GM23248 (cell line): ENCODE measurements around the gene MACC1. TPM values are rescaled to one million over a fixed set of nuclear protein-coding genes. Genes with fewer than 3 reads are reported as not detected.

Experiments used
- DNase-seq: peaks from one replicate; pipeline ENCODE4 v3.0.0-alpha.2; 2015
- H2AFZ ChIP-seq: fragments of 200-600 bp; sonication (generic); 2 replicates; pipeline ENCODE4 v1.6.1; 2016; ENCODE audit warnings: antibody characterized with exemption
- H3F3A ChIP-seq: fragments of 200-600 bp; sonication (generic); 2 replicates; pipeline ENCODE4 v1.6.1; 2016; ENCODE audit warnings: mild to moderate bottlenecking, antibody characterized with exemption, mixed run types; ENCODE audit not compliant: insufficient read depth
- H3K27ac ChIP-seq: fragments of 200-600 bp; sonication (generic); 2 replicates; pipeline ENCODE4 v1.5.1; 2016; ENCODE audit warnings: mild to moderate bottlenecking
- H3K27me3 ChIP-seq: fragments of 200-600 bp; sonication (generic); replicated peaks from 2 replicates; pipeline ENCODE4 v1.6.1; 2016; ENCODE audit warnings: mild to moderate bottlenecking; ENCODE audit not compliant: insufficient read depth
- H3K36me3 ChIP-seq: fragments of 200-600 bp; sonication (generic); 2 replicates; pipeline ENCODE4 v1.6.1; 2016; ENCODE audit warnings: low read depth, mild to moderate bottlenecking
- H3K4me1 ChIP-seq: fragments of 200-600 bp; sonication (generic); 2 replicates; pipeline ENCODE4 v1.6.1; 2016; ENCODE audit warnings: mild to moderate bottlenecking; ENCODE audit not compliant: insufficient read depth
- H3K4me2 ChIP-seq: fragments of 200-600 bp; sonication (generic); one replicate; pipeline ENCODE4 v1.6.1; 2016; ENCODE audit warnings: mild to moderate bottlenecking; ENCODE audit not compliant: unreplicated experiment
- H3K4me3 ChIP-seq: fragments of 200-600 bp; sonication (generic); 2 replicates; pipeline ENCODE4 v1.5.1; 2016; ENCODE audit warnings: mild to moderate bottlenecking
- H3K79me2 ChIP-seq: fragments of 200-600 bp; sonication (generic); 2 replicates; pipeline ENCODE4 v1.6.1; 2016; ENCODE audit warnings: mild to moderate bottlenecking; ENCODE audit not compliant: insufficient read depth
- H3K9ac ChIP-seq: fragments of 200-600 bp; sonication (generic); 2 replicates; pipeline ENCODE4 v1.6.1; 2016; ENCODE audit warnings: mild to moderate bottlenecking
- H3K9me2 ChIP-seq: fragments of 200-600 bp; sonication (generic); 2 replicates; pipeline ENCODE4 v1.6.1; 2016; ENCODE audit warnings: mixed run types, mild to moderate bottlenecking, moderate library complexity; ENCODE audit not compliant: insufficient read depth
- H3K9me3 ChIP-seq: fragments of 200-600 bp; sonication (generic); one replicate; pipeline ENCODE4 v1.6.1; 2017; ENCODE audit warnings: low read depth
- H4K20me1 ChIP-seq: fragments of 200-600 bp; sonication (generic); 2 replicates; pipeline ENCODE4 v1.6.0; 2016; ENCODE audit not compliant: insufficient read depth
- EZH2 ChIP-seq: fragments of 200-600 bp; sonication (generic); IDR thresholded peaks from 2 replicates; pipeline ENCODE4 v1.6.1; 2018; ENCODE audit warnings: antibody characterized with exemption, mild to moderate bottlenecking; ENCODE audit not compliant: insufficient read depth, poor library complexity, severe bottlenecking
- EZH2phosphoT487 ChIP-seq: fragments of 200-600 bp; sonication (generic); IDR thresholded peaks from 2 replicates; pipeline ENCODE4 v1.6.1; 2018; ENCODE audit warnings: antibody characterized with exemption, moderate library complexity, mild to moderate bottlenecking, low read depth; ENCODE audit not compliant: insufficient read depth
- whole genome bisulfite sequencing, 2 experiments: methylation state at CpG; one replicate each; pipeline ENCODE4 v1.1.6; 2015 to 2017; ENCODE audit warnings: low lambda C conversion rate in 2 of 2, low coverage in 1 of 2; ENCODE audit errors: missing lambda C conversion rate in 2 of 2; 5-methylcytosine and 5-hydroxymethylcytosine counted together
- in situ Hi-C: fragments of 300-500 bp; cut with MboI; formaldehyde crosslinking; loops from 2 replicates; pipeline ENCODE4 v1.15.0; 2020
- polyA plus RNA-seq: library from polyadenylated mRNA; unstranded; fragments of >200 nt; fragmentation: Nextera tagmentation; extraction: Ambion mirVana; gene quantifications from 2 replicates; pipeline ENCODE4 v1.2.1, GENCODE V29; 2016
- total RNA-seq: library from RNA; depleted of rRNA; stranded (reverse); fragments of >200 nt; shearing (Covaris generic); gene quantifications from 2 replicates; pipeline ENCODE4 v1.2.3, GENCODE V29; 2014

Gene MACC1
- total and polyA plus RNA-seq, 2 experiments from 2014 or later: 0.05 to 0.11 TPM

DNA sequence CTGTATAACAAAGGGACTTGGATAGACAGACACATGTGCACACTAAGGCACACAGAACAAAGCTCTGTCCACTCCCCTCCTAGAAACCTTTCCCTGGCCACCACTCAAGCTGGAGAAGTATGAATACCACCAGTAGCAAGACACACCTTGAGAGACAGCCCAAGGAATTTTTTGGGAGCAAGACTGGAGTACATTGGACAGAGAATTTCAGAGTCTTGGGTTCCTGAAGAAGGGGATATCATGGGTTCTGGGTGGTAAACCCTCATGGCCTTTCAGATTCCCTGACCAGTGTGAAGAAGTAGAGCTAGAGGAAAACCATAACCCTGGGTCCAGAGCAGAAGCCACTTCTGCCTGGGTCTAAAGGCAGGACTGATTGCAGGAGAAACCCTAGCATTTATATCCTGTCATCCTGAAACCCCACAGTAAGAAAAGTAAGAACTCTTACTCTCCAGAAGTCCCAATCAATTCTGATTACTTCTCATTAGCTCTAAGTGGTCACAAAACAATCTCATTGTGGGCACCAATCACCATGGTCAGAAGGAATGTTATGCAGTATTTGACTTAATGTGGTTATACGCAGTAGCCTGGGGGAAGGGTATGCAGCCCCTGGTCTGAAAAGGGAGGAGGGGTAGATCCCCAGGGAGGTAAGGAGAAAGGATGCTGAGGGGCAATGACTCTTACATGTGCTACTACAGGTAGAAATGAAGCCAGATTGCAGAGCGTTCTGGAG, 20.4 kb upstream of the MACC1 start:
- no peak overlapping the region for H3K27ac ChIP-seq
- WGBS, 2 experiments: 100% methylated on average over 2 of the region's 2 CpGs
- in situ Hi-C loops: no loop called here

GRCh38 chr7:20236790-20237189, 19.6 kb upstream of the MACC1 start:
- 0 out of 2 replicates have a peak overlapping the region, but pooled peaks have one; percentile 2 for H3K27ac ChIP-seq
- TF ChIP-seq EZH2 (no peak), EZH2phosphoT487 (no peak)
- no peaks in the 10 kb centered on the region for H3K36me3 ChIP-seq
- no peak overlapping the region for H3K4me3 ChIP-seq
- no peaks in the 10 kb centered on the region for H4K20me1 ChIP-seq
- no peaks in the 10 kb centered on the region for H3K27me3 ChIP-seq
- in situ Hi-C loops: no loop called here
- H3K4me1 ChIP-seq: peaks cover 43% of the 10 kb centered on the region
- H3K9me3 ChIP-seq: no peaks in the 10 kb centered on the region
- H3K9ac ChIP-seq: no peak overlapping the region
- H3F3A ChIP-seq: peaks cover 31% of the 10 kb centered on the region
- peak overlapping the region; percentile 49 for H3K4me2 ChIP-seq
- no peaks in the 10 kb centered on the region for H3K79me2 ChIP-seq
- no peak overlapping the region for H2AFZ ChIP-seq
- H3K9me2 ChIP-seq: no peaks in the 10 kb centered on the region
- DNase-seq: peak; percentile 69

More for the DNA sequence above, 20.4 kb upstream of the MACC1 start:
- Histone ChIP-seq H3F3A (peaks cover 37% of the 10 kb centered on the region), H3K36me3 (no peaks in the 10 kb centered on the region), H3K4me1 (peaks cover 50% of the 10 kb centered on the region), H3K9ac (no peak overlapping the region), H3K4me2 (peak overlapping the region; percentile 30), H3K9me2 (no peaks in the 10 kb centered on the region), H3K9me3 (no peaks in the 10 kb centered on the region), H3K4me3 (no peak overlapping the region), H3K27me3 (no peaks in the 10 kb centered on the region), H2AFZ (no peak overlapping the region), H4K20me1 (no peaks in the 10 kb centered on the region), H3K79me2 (no peaks in the 10 kb centered on the region)
- DNase-seq: no peak
- TF ChIP-seq EZH2: no peak
- no peak for TF ChIP-seq EZH2phosphoT487

GRCh38 chr7:20236043-20236442, 18.9 kb upstream of the MACC1 start:
- Histone ChIP-seq H3K9me2 (no peaks in the 10 kb centered on the region), H3K36me3 (no peaks in the 10 kb centered on the region), H3K27me3 (no peaks in the 10 kb centered on the region), H2AFZ (no peak overlapping the region), H3K27ac (no peak overlapping the region), H3K4me1 (peaks cover 35% of the 10 kb centered on the region), H3K4me2 (no peak overlapping the region), H3K9ac (no peak overlapping the region), H4K20me1 (no peaks in the 10 kb centered on the region), H3K4me3 (no peak overlapping the region), H3K9me3 (no peaks in the 10 kb centered on the region), H3K79me2 (no peaks in the 10 kb centered on the region), H3F3A (peaks cover 24% of the 10 kb centered on the region)
- DNase-seq: no peak
- WGBS, 2 experiments: 91 to 92% methylated on average over 6 of the region's 6 CpGs
- TF ChIP-seq EZH2: no peak
- TF ChIP-seq EZH2phosphoT487: no peak
- in situ Hi-C loops: no loop called here

GRCh38 chr7:20235288-20235687, 18.1 kb upstream of the MACC1 start:
- Histone ChIP-seq H3K9me3 (no peaks in the 10 kb centered on the region), H3K4me3 (no peak overlapping the region), H3K27ac (no peak overlapping the region), H3F3A (peaks cover 22% of the 10 kb centered on the region), H3K36me3 (no peaks in the 10 kb centered on the region), H4K20me1 (no peaks in the 10 kb centered on the region), H3K4me1 (peaks cover 34% of the 10 kb centered on the region), H3K4me2 (no peak overlapping the region), H3K79me2 (no peaks in the 10 kb centered on the region), H3K27me3 (no peaks in the 10 kb centered on the region), H3K9ac (no peak overlapping the region), H2AFZ (no peak overlapping the region), H3K9me2 (no peaks in the 10 kb centered on the region)
- no peak for DNase-seq
- 94 to 95% methylated on average over 4 of the region's 4 CpGs for WGBS, 2 experiments
- in situ Hi-C loops: no loop called here
- no peak for TF ChIP-seq EZH2phosphoT487
- no peak for TF ChIP-seq EZH2

- Histone ChIP-seq H3K79me2 (no peaks in the 10 kb centered on the region), H2AFZ (no peak overlapping the region), H3K4me1 (peaks cover 38% of the 10 kb centered on the region), H3K9me2 (peaks cover 4% of the 10 kb centered on the region; the same call in 1 of the 2 replicates), H3K27me3 (no peaks in the 10 kb centered on the region), H3K4me3 (no peak overlapping the region), H3F3A (peaks cover 19% of the 10 kb centered on the region), H3K9ac (no peak overlapping the region), H3K4me2 (no peak overlapping the region), H3K27ac (no peak overlapping the region), H4K20me1 (no peaks in the 10 kb centered on the region), H3K36me3 (no peaks in the 10 kb centered on the region), H3K9me3 (no peaks in the 10 kb centered on the region)
- in situ Hi-C loops: no loop called here
- 94 to 95% methylated on average over 4 of the region's 4 CpGs for WGBS, 2 experiments
- no peak for DNase-seq
- TF ChIP-seq EZH2: no peak
- TF ChIP-seq EZH2phosphoT487: no peak
Measured at GRCh38 chr7:20233362-20233761, 16.2 kb upstream of the MACC1 start.
